Measurements from ENCODE around the gene USP7. TPM values are rescaled to one million over a fixed set of nuclear protein-coding genes. Genes with fewer than 3 reads are reported as not detected.

Gene USP7
- polyA plus RNA-seq (ENCODE audit: low read depth in 6 of 6) = 10 to 100 TPM in 4 of 6 donors, 1 to 10 TPM in 2; 4.4 to 21.5 (median 12.2) TPM

GRCh38 chr16:8963821-8964441 is at the start of gene USP7:
Gene USP7 (minus strand): TSS chr16:8963906. CDS start chr16:8963285, 621 bp downstream.
- no peaks in the 10 kb centered on the region for H3K9me3 Mint-ChIP-seq
- ATAC-seq (ENCODE audit: low read depth in 2 of 2) = peak; percentile 63 to 71

GRCh38 chr16:9013508-9013864 is 49.8 kb upstream of the USP7 start:
- no peak overlapping the region for H3K4me3 Mint-ChIP-seq
- H3K27ac Mint-ChIP-seq = no peak overlapping the region
- peaks cover 6 to 9% of the 10 kb centered on the region in 2 donors for H3K36me3 Mint-ChIP-seq
- H3K9me3 Mint-ChIP-seq = peaks cover 6 to 24% (median 13%) of the 10 kb centered on the region in 7 donors
- no peak for DNase-seq
- ATAC-seq (ENCODE audit: low read depth in 2 of 2) = no peak
- H3K27me3 Mint-ChIP-seq = peaks cover 11 to 37% (median 20%) of the 10 kb centered on the region in 3 donors
- H3K4me1 Mint-ChIP-seq = peaks cover 5 to 11% (median 5%) of the 10 kb centered on the region in 3 donors

More at GRCh38 chr16:8963821-8964441, at the start of gene USP7:
- Mint-ChIP-seq H3K4me3 (peak within 1 kb of the TSS; percentile 83 to 96 (median 90)), H3K27me3 (no peaks in the 10 kb centered on the region), H3K36me3 (no peaks in the 10 kb centered on the region), H3K4me1 (peaks cover 36 to 40% (median 40%) of the 10 kb centered on the region in 3 donors), H3K27ac (peak within 1 kb of the TSS; percentile 91 to 98 (median 94))
- DNase-seq = peak; percentile 92

GRCh38 chr16:9012848-9013507 is 49.3 kb upstream of the USP7 start:
- peaks cover 8 to 13% (median 10%) of the 10 kb centered on the region in 3 donors for H3K4me1 Mint-ChIP-seq
- H3K36me3 Mint-ChIP-seq = peaks cover 6 to 9% of the 10 kb centered on the region in 2 donors
- DNase-seq = peak; percentile 11
- peaks cover 11 to 40% (median 22%) of the 10 kb centered on the region in 3 donors for H3K27me3 Mint-ChIP-seq
- ATAC-seq (ENCODE audit: low read depth in 2 of 2) = no peak
- H3K27ac Mint-ChIP-seq = no peak overlapping the region
- H3K4me3 Mint-ChIP-seq = no peak overlapping the region
- peaks cover 6 to 24% (median 13%) of the 10 kb centered on the region in 7 donors for H3K9me3 Mint-ChIP-seq

GRCh38 chr16:9012330-9012729 is 48.6 kb upstream of the USP7 start:
- Mint-ChIP-seq H3K36me3 (peaks cover 6 to 9% of the 10 kb centered on the region in 2 donors), H3K27ac (no peak overlapping the region), H3K4me3 (no peak overlapping the region), H3K27me3 (peaks cover 11 to 35% (median 22%) of the 10 kb centered on the region in 3 donors), H3K4me1 (peaks cover 8 to 13% (median 10%) of the 10 kb centered on the region in 3 donors), H3K9me3 (peaks cover 6 to 24% (median 13%) of the 10 kb centered on the region in 7 donors)
- ATAC-seq (ENCODE audit: low read depth in 2 of 2) = no peak
- no peak for DNase-seq

GRCh38 chr16:9008601-9009260 is 45.0 kb upstream of the USP7 start:
- peak overlapping the region in 6 of 8 donors; percentile 44 to 81 (median 58) for H3K4me3 Mint-ChIP-seq
- ATAC-seq (ENCODE audit: low read depth in 2 of 2) = peak; percentile 90 to 91
- peak; percentile 64 for DNase-seq
- H3K27ac Mint-ChIP-seq = peak overlapping the region in 3 of 6 donors; percentile 80 to 90 (median 81)
- H3K9me3 Mint-ChIP-seq = peaks cover 0 to 5% (median 0%) of the 10 kb centered on the region in 7 donors
- H3K4me1 Mint-ChIP-seq = peaks cover 8 to 13% (median 10%) of the 10 kb centered on the region in 3 donors
- peaks cover 8 to 22% (median 13%) of the 10 kb centered on the region in 3 donors for H3K27me3 Mint-ChIP-seq
- no peaks in the 10 kb centered on the region for H3K36me3 Mint-ChIP-seq

GRCh38 chr16:9007177-9007794 is 43.6 kb upstream of the USP7 start:
- Mint-ChIP-seq H3K36me3 (no peaks in the 10 kb centered on the region), H3K4me3 (peak overlapping the region in 1 of 8 donors; percentile 29), H3K27me3 (peaks cover 4 to 13% (median 5%) of the 10 kb centered on the region in 3 donors), H3K4me1 (peaks cover 8 to 10% (median 9%) of the 10 kb centered on the region in 3 donors), H3K9me3 (no peaks in the 10 kb centered on the region), H3K27ac (peak overlapping the region in 4 of 6 donors; percentile 22 to 72 (median 42))
- no peak for ATAC-seq (ENCODE audit: low read depth in 2 of 2)
- DNase-seq = no peak

- peaks cover 4 to 13% (median 5%) of the 10 kb centered on the region in 3 donors for H3K27me3 Mint-ChIP-seq
- ATAC-seq (ENCODE audit: low read depth in 2 of 2) (no peak), DNase-seq (no peak)
- H3K9me3 Mint-ChIP-seq = no peaks in the 10 kb centered on the region
- no peak overlapping the region for H3K4me3 Mint-ChIP-seq
- H3K4me1 Mint-ChIP-seq = peaks cover 8 to 10% (median 9%) of the 10 kb centered on the region in 3 donors
- no peak overlapping the region for H3K27ac Mint-ChIP-seq
- H3K36me3 Mint-ChIP-seq = no peaks in the 10 kb centered on the region
Observed at GRCh38 chr16:9004183-9004582, 40.5 kb upstream of the USP7 start.

- H3K27ac Mint-ChIP-seq = no peak overlapping the region
- H3K4me1 Mint-ChIP-seq = peaks cover 5 to 7% (median 6%) of the 10 kb centered on the region in 3 donors
- H3K27me3 Mint-ChIP-seq = peaks cover 4 to 10% (median 5%) of the 10 kb centered on the region in 3 donors
- DNase-seq = no peak
- no peaks in the 10 kb centered on the region for H3K9me3 Mint-ChIP-seq
- ATAC-seq (ENCODE audit: low read depth in 2 of 2) = no peak
- no peak overlapping the region for H3K4me3 Mint-ChIP-seq
- H3K36me3 Mint-ChIP-seq = no peaks in the 10 kb centered on the region
Observed at GRCh38 chr16:9003763-9004162, 40.1 kb upstream of the USP7 start.

- H3K9me3 Mint-ChIP-seq = no peaks in the 10 kb centered on the region
- H3K4me1 Mint-ChIP-seq = peaks cover under 1 to 3% (median 2%) of the 10 kb centered on the region in 3 donors
- no peak overlapping the region for H3K27ac Mint-ChIP-seq
- no peaks in the 10 kb centered on the region for H3K36me3 Mint-ChIP-seq
- DNase-seq (no peak), ATAC-seq (ENCODE audit: low read depth in 2 of 2) (no peak)
- H3K4me3 Mint-ChIP-seq = no peak overlapping the region
- H3K27me3 Mint-ChIP-seq = peaks cover under 1 to 5% (median 5%) of the 10 kb centered on the region in 3 donors
Observed at GRCh38 chr16:9003322-9003721, 39.6 kb upstream of the USP7 start.

- Mint-ChIP-seq H3K9me3 (peaks cover 0 to under 1% (median 0%) of the 10 kb centered on the region in 7 donors), H3K36me3 (no peaks in the 10 kb centered on the region), H3K4me1 (no peaks in the 10 kb centered on the region), H3K27me3 (peaks cover 0 to 5% (median 0%) of the 10 kb centered on the region in 3 donors), H3K27ac (peak overlapping the region in 4 of 6 donors; percentile 11 to 79 (median 60)), H3K4me3 (no peak overlapping the region)
- no peak for ATAC-seq (ENCODE audit: low read depth in 2 of 2)
- no peak for DNase-seq
Observed at GRCh38 chr16:9002042-9002441, 38.3 kb upstream of the USP7 start.

- peaks cover 0 to 2% (median 0%) of the 10 kb centered on the region in 7 donors for H3K9me3 Mint-ChIP-seq
- no peak overlapping the region for H3K4me3 Mint-ChIP-seq
- no peak for ATAC-seq (ENCODE audit: low read depth in 2 of 2)
- H3K4me1 Mint-ChIP-seq = no peaks in the 10 kb centered on the region
- no peak overlapping the region for H3K27ac Mint-ChIP-seq
- H3K27me3 Mint-ChIP-seq = no peaks in the 10 kb centered on the region
- H3K36me3 Mint-ChIP-seq = no peaks in the 10 kb centered on the region
- DNase-seq = no peak
Observed at GRCh38 chr16:9000664-9001063, 37.0 kb upstream of the USP7 start.

- DNase-seq = no peak
- H3K36me3 Mint-ChIP-seq = no peaks in the 10 kb centered on the region
- H3K27ac Mint-ChIP-seq = no peak overlapping the region
- ATAC-seq (ENCODE audit: low read depth in 2 of 2) = no peak
- H3K4me3 Mint-ChIP-seq = no peak overlapping the region
- H3K9me3 Mint-ChIP-seq = peaks cover 0 to 2% (median 0%) of the 10 kb centered on the region in 7 donors
- H3K4me1 Mint-ChIP-seq = no peaks in the 10 kb centered on the region
- H3K27me3 Mint-ChIP-seq = no peaks in the 10 kb centered on the region
Observed at GRCh38 chr16:8999800-9000199, 36.1 kb upstream of the USP7 start.

GRCh38 chr16:8998108-8998507 is 34.4 kb upstream of the USP7 start:
- H3K4me3 Mint-ChIP-seq = no peak overlapping the region
- peaks cover 0 to 2% (median 0%) of the 10 kb centered on the region in 7 donors for H3K9me3 Mint-ChIP-seq
- no peaks in the 10 kb centered on the region for H3K36me3 Mint-ChIP-seq
- peak overlapping the region in 1 of 6 donors; percentile 81 for H3K27ac Mint-ChIP-seq
- ATAC-seq (ENCODE audit: low read depth in 2 of 2) = no peak
- H3K4me1 Mint-ChIP-seq = no peaks in the 10 kb centered on the region
- no peaks in the 10 kb centered on the region for H3K27me3 Mint-ChIP-seq
- no peak for DNase-seq
